GM21360 (cell line): ENCODE data around the gene PLPP6.

Source experiments
- ATAC-seq: cut with Tn5 transposase; IDR thresholded peaks from one replicate; pipeline ENCODE4 v1.9.1; 2021; ENCODE audit warnings: mild to moderate bottlenecking, moderate library complexity; ENCODE audit not compliant: unreplicated experiment

The PLPP6 gene

DNA sequence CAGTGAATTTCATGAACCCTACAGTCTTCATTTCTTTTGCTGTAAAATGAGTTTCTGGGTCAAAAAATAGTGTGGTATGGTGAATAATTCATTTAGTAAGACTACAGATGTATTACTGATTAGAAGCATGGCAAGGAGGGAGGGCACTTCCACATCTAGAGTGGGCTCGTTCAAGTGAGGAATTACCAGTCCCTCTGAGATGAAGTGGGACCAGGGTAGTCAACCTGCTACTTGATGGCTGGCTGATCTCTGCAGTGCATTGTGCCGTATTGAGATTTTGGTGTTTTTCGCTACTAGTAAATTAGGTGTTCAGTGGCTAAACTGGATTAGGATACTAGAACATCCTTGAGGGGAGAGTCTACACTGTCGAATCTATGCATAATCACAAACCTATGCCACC is 28.1 kb downstream of the PLPP6 start:
- peak; percentile 66 for ATAC-seq

DNA sequence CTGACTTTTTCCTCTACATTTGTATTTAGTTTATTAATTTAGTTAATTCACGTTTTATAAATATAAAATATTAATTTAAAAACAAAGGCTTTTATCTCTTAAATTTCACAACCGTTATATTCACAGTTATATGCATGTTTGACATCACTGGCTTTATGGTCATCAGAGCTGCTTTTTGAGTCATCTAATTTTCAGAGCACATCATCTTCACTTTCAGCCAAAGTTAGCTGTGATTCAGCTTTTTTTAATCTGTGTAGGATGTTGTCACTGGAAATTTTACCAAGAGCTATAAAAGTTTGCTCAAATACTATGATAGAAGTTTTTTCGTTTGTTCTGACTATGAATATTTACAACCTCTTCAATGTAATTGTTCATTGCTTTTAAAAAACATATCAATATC is 29.7 kb downstream of the PLPP6 start:
- no peak for ATAC-seq

DNA sequence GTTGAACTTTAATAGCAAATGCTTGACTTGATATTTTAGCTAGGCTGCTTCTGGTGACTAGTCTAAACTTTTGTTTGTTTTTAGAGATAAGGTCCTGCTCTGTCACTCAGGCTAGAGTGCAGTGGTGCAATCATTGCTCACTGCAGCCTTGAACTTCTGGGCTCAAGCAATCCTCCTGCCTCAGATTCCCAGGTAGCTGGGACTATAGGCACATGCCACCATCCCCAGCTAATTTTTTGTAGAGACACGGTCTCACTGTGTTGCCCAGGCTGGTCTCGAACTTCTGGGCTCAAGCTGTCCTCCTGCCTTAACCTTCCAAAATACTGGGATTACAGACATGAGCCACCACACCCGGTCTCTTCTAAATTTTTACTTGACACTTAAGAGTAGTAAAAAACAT is 38.0 kb downstream of the PLPP6 start:
- no peak for ATAC-seq

DNA sequence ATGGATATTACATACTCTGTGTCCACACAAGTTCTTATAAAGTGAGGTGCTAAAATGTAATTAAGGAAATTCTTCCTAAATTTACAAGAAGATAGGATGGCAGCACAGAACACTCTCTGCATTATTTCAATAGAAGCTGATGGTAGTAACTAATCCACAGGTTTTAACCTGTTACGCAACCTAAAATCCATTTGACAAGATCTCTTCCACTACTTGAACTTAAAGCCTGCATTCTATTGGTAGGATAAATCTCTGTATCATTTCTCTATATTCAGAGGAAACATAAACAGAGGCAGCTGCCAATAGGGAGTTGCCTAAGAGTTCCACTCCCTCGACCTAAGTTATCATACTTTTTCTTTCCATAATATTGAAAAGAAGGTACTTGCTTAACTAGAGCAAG is 38.8 kb downstream of the PLPP6 start:
- no peak for ATAC-seq

- no peak for ATAC-seq
Observed at GRCh38 chr9:4701526-4701925, 39.4 kb downstream of the PLPP6 start.

DNA sequence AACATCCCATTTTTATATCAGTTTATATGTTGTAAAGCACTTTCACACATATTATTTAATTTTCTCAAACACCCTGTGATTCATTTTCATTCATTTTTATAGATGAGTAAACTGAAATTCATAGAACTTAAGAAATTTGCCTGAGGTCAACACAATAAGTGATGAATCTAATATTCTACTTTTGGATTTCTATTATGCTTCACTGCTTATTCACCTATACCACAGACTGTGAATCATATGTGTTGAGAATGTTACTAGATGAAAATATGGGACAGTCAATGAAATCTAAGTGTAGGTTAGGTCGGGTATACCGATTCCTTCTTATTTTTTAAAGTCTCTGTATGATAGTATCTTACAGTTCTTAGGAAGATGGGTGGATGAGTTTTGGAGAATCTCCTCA is 42.0 kb downstream of the PLPP6 start:
- no peak for ATAC-seq

GRCh38 chr9:4706021-4706420 is 43.9 kb downstream of the PLPP6 start:
- ATAC-seq, result no peak

GRCh38 chr9:4706971-4707622 is 45.0 kb downstream of the PLPP6 start:
- ATAC-seq, result no peak

- no peak for ATAC-seq
Observed at GRCh38 chr9:4709380-4709779, 47.3 kb downstream of the PLPP6 start.

GRCh38 chr9:4713849-4714248 is 51.8 kb downstream of the PLPP6 start:
- no peak for ATAC-seq

DNA sequence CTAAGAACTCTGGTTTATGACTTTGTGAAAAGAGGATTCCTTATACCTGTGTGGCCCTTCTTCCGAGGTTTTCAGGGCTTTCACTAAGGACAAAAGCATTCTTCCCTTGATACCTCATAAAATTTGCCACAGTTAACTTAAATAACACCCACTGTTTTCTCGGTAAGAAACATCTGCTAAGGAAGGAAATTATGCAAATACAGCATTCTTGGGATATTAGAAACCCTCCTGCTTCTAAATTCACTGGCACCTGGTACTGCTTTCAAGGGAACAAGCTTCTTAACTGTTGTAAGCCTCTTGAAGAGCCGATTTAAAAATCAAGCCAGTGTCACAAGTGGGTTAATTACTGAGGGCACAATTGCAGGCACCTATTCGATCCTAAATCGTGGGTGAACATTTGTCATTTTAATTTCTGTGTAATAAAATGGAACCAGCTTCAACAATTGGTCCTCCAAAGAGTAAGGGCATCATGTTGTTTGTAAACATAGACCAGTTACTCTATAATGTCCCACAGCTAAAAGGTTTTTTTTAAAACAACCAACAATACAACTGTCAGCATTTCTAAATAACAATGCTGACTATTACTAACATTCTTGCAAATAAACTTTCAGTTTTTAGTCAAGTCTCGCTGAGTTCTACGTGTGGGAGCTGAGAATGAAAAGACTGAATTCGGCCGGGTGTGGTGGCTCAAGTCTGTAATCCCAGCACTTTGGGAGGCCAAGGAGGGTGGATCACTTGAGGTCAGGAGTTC is 52.3 kb downstream of the PLPP6 start:
- ATAC-seq, result no peak
